Liver (tissue), 9 donors: ENCODE results near the gene ADCY10. TPM values are rescaled to one million over a fixed set of nuclear protein-coding genes. Genes with fewer than 3 reads are reported as not detected.

ENCODE experiments used
- DNase-seq: peaks from one replicate; pipeline ENCODE4 v3.0.0-alpha.2; 2017; ENCODE audit warnings: low spot score
- H3K27ac ChIP-seq, 2 donors: one replicate each; pipeline ENCODE4 v1.7.0; 2013; ENCODE audit warnings: inconsistent platforms in 2 of 2, low read length in 2 of 2, control low read depth in 1 of 2, low read depth in 1 of 2, mild to moderate bottlenecking in 1 of 2
- H3K27me3 ChIP-seq, 4 donors: one replicate each; pipeline versions ENCODE4 v1.6.1 to v1.7.0; 2013; ENCODE audit warnings: low read length in 3 of 4, inconsistent platforms in 1 of 4, mild to moderate bottlenecking in 1 of 4, moderate library complexity in 1 of 4; ENCODE audit not compliant: control insufficient read depth in 4 of 4, insufficient read depth in 4 of 4
- H3K36me3 ChIP-seq, 4 donors: one replicate each; pipeline versions ENCODE4 v1.6.1 to v1.7.0; 2013; ENCODE audit warnings: low read length in 3 of 4, mild to moderate bottlenecking in 3 of 4, low read depth in 1 of 4, moderate library complexity in 1 of 4; ENCODE audit not compliant: control insufficient read depth in 4 of 4, insufficient read depth in 3 of 4
- H3K4me1 ChIP-seq, 4 donors: one replicate each; pipeline versions ENCODE4 v1.6.1 to v1.7.0; 2013; ENCODE audit warnings: low read length in 3 of 4, mild to moderate bottlenecking in 3 of 4, moderate library complexity in 1 of 4; ENCODE audit not compliant: control insufficient read depth in 4 of 4, insufficient read depth in 4 of 4
- H3K4me3 ChIP-seq, 3 donors: one replicate each; pipeline versions ENCODE4 v1.6.1 to v1.7.0; 2013; ENCODE audit warnings: low read length in 3 of 3, control low read depth in 1 of 3, low read depth in 1 of 3, mild to moderate bottlenecking in 1 of 3
- H3K9ac ChIP-seq, 2 donors: one replicate each; pipeline ENCODE4 v1.7.0; 2013; ENCODE audit warnings: low read length in 2 of 2, mild to moderate bottlenecking in 2 of 2, moderate library complexity in 2 of 2, control low read depth in 1 of 2, low read depth in 1 of 2
- H3K9me3 ChIP-seq, 4 donors: one replicate each; pipeline versions ENCODE4 v1.6.1 to v1.7.0; 2013; ENCODE audit warnings: low read length in 3 of 4; ENCODE audit not compliant: control insufficient read depth in 4 of 4
- ATF3 ChIP-seq: IDR thresholded peaks from 2 replicates; pipeline ENCODE4 v1.6.1; 2016; ENCODE audit warnings: antibody characterized with exemption
- CTCF ChIP-seq: fragments of 150-350 bp; IDR thresholded peaks from 2 replicates; pipeline ENCODE4 v1.5.1; 2017; ENCODE audit warnings: improper control_type of control experiment, low read depth, low read length; ENCODE audit not compliant: missing input control
- FOXA1 ChIP-seq: IDR thresholded peaks from 2 replicates; pipeline ENCODE4 v1.6.1; 2016; ENCODE audit warnings: antibody characterized with exemption
- FOXA2 ChIP-seq: IDR thresholded peaks from 2 replicates; pipeline ENCODE4 v1.6.1; 2016; ENCODE audit warnings: antibody characterized with exemption
- GABPA ChIP-seq, 2 donors: IDR thresholded peaks in 1 of 2; conservative IDR thresholded peaks in 1 of 2; 2 replicates each; pipeline ENCODE4 v1.6.1; 2016; ENCODE audit warnings: antibody characterized with exemption in 2 of 2, mild to moderate bottlenecking in 1 of 2, moderate library complexity in 1 of 2
- HNF4A ChIP-seq, 2 donors: conservative IDR thresholded peaks; 2 replicates each; pipeline ENCODE4 v1.6.1; 2016; ENCODE audit warnings: antibody characterized with exemption in 2 of 2, mild to moderate bottlenecking in 2 of 2
- HNF4G ChIP-seq: IDR thresholded peaks from 2 replicates; pipeline ENCODE4 v1.6.1; 2016; ENCODE audit warnings: antibody characterized with exemption
- JUND ChIP-seq, 2 donors: IDR thresholded peaks; 2 replicates each; pipeline ENCODE4 v1.6.1; 2016; ENCODE audit warnings: antibody characterized with exemption in 2 of 2
- NR2F2 ChIP-seq: IDR thresholded peaks from 2 replicates; pipeline ENCODE4 v1.6.1; 2016; ENCODE audit warnings: antibody characterized with exemption
- RAD21 ChIP-seq, 2 donors: IDR thresholded peaks; 2 replicates each; pipeline ENCODE4 v1.6.1; 2016; ENCODE audit warnings: antibody characterized with exemption in 2 of 2, mild to moderate bottlenecking in 2 of 2
- REST ChIP-seq: IDR thresholded peaks from 2 replicates; pipeline ENCODE4 v1.6.1; 2016; ENCODE audit warnings: antibody characterized with exemption, mild to moderate bottlenecking
- RXRA ChIP-seq, 2 donors: IDR thresholded peaks; 2 replicates each; pipeline ENCODE4 v1.6.1; 2017 to 2018; ENCODE audit warnings: antibody characterized with exemption in 2 of 2, mild to moderate bottlenecking in 1 of 2
- TAF1 ChIP-seq: conservative IDR thresholded peaks from 2 replicates; pipeline ENCODE4 v1.6.1; 2016; ENCODE audit warnings: antibody characterized with exemption, mild to moderate bottlenecking
- YY1 ChIP-seq: IDR thresholded peaks from 2 replicates; pipeline ENCODE4 v1.6.1; 2016; ENCODE audit warnings: antibody characterized with exemption, mild to moderate bottlenecking
- WGBS: extraction: QIAGEN DNeasy Blood & Tissue Kit; methylation state at CpG from one replicate; pipeline ENCODE4 v1.1.7; 2013; 5-methylcytosine and 5-hydroxymethylcytosine counted together
- polyA plus RNA-seq, 2 donors: library from polyadenylated mRNA; stranded (reverse) in 1 of 2; unstranded in 1 of 2; fragments of 200-250 nt in 1 of 2; fragments of >200 nt in 1 of 2; fragmentation: Nextera tagmentation in 1 of 2; extraction: Ambion mirVana in 1 of 2; gene quantifications; one replicate each; pipeline versions ENCODE4 v1.2.1 to v1.2.3, GENCODE V29; 2013 to 2015
- total RNA-seq, 2 donors: library from RNA; depleted of rRNA; stranded (reverse); fragments of >200 nt; gene quantifications; one replicate each; pipeline ENCODE4 v1.2.3, GENCODE V29; 2014
- TF ChIP-seq, protein P1 (sequence below): IDR thresholded peaks from 2 replicates; pipeline ENCODE4 v1.6.1; 2016; ENCODE audit warnings: antibody characterized with exemption
- donor health status: healthy.
- donor health status: healthy.
- donor health status: healthy.
- donor health status: healthy.
- donor health status: healthy.

Gene ADCY10
- total and polyA plus RNA-seq, 4 donors = 0.89 to 4.7 (median 2.3) TPM

- WGBS = 55% methylated on average over 2 of the region's 2 CpGs
- Histone ChIP-seq H3K36me3 (no peaks in the 10 kb centered on the region), H3K9ac (no peak overlapping the region), H3K4me1 (peaks cover 0 to 31% (median 19%) of the 10 kb centered on the region in 4 donors), H3K4me3 (no peak overlapping the region), H3K27ac (peak overlapping the region in 1 of 2 donors; percentile 14), H3K27me3 (no peaks in the 10 kb centered on the region), H3K9me3 (no peaks in the 10 kb centered on the region)
- no peak for TF ChIP-seq FOXA2
- peak in 1 of 2 donors; percentile 12 for TF ChIP-seq RAD21 (IDR thresholded peaks at IDR 0.05)
- TF ChIP-seq JUND (IDR thresholded peaks at IDR 0.05) = no peak
- no peak for TF ChIP-seq REST
- no peak for TF ChIP-seq FOXA1
- no peak for DNase-seq
Measured at GRCh38 chr1:167910530-167910929, 3.4 kb downstream of the ADCY10 start.

DNA sequence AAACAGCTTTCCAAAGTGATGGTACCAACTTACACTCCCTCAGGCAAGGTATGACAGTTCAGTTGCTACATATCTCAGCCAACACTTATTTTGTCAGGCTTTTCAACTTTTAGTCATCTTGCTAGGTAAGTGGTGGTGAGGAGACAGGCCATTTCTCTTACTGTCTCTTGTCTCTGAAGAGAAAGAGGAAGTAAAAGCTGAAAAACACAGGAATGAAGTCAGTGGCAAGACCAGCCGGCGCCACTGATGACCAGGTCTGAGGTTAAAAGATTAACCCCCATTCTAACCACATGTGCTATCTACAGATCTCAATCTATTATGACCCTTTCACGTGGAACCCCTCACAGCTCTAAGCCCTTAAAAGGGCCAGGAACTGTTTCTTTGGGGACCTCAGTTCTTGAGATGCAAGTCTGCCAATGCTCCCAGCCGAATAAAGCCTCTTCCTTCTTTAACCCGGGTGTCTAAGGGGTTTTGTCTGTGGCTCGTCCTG is 4.2 kb downstream of the ADCY10 start:
- no peak overlapping the region for H3K27ac ChIP-seq
- no peak overlapping the region for H3K4me3 ChIP-seq
- H3K36me3 ChIP-seq = no peaks in the 10 kb centered on the region
- TF ChIP-seq FOXA1 (no peak), NR2F2 (no peak), RAD21 (IDR thresholded peaks at IDR 0.05) (no peak), YY1 (no peak), REST (no peak), HNF4A (conservative IDR thresholded peaks at IDR 0.05) (no peak), RXRA (IDR thresholded peaks at IDR 0.05) (no peak), TAF1 (no peak), HNF4G (no peak), ATF3 (no peak), JUND (IDR thresholded peaks at IDR 0.05) (no peak), GABPA (IDR thresholded peaks at IDR 0.05 in 1 of 2, conservative IDR thresholded peaks at IDR 0.05 in 1 of 2) (no peak), FOXA2 (no peak), CTCF (no peak)
- TF ChIP-seq, protein P1, sequence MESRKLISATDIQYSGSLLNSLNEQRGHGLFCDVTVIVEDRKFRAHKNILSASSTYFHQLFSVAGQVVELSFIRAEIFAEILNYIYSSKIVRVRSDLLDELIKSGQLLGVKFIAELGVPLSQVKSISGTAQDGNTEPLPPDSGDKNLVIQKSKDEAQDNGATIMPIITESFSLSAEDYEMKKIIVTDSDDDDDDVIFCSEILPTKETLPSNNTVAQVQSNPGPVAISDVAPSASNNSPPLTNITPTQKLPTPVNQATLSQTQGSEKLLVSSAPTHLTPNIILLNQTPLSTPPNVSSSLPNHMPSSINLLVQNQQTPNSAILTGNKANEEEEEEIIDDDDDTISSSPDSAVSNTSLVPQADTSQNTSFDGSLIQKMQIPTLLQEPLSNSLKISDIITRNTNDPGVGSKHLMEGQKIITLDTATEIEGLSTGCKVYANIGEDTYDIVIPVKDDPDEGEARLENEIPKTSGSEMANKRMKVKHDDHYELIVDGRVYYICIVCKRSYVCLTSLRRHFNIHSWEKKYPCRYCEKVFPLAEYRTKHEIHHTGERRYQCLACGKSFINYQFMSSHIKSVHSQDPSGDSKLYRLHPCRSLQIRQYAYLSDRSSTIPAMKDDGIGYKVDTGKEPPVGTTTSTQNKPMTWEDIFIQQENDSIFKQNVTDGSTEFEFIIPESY = no peak
- H3K27me3 ChIP-seq = no peaks in the 10 kb centered on the region
- H3K4me1 ChIP-seq = peaks cover 1 to 30% (median 17%) of the 10 kb centered on the region in 4 donors
- no peaks in the 10 kb centered on the region for H3K9me3 ChIP-seq
- DNase-seq = no peak
- no peak overlapping the region for H3K9ac ChIP-seq
- 90% methylated on average over 6 of the region's 6 CpGs for WGBS
